ENCODE measurements around the gene PRKN.

DNA sequence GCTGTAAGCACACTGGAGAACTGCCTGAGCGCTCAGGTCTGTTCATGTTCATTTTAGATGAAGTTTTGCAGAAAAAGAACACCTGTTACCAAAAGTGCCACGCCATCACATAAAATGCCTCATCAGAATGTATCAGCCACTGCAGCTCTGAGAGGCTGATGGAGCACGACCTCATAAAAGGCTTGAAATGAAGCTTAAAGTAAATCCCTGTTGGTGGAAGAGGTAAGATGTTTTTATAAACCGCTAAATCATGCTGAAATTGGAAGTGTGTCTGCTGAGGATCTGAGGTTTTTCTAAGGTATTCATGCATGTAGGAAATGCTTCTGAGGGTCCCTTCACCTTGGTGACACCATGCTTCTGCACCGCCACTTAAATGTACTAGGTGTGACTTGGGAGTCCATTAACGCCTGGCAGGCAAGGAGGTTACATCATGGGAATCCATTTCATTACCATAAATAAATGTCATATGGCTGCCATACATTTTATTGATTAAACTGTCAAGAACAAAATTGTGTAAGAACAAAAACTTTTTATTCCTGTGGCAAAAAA is 1090.6 kb downstream of the PRKN start:
- TF ChIP-seq, protein P1, sequence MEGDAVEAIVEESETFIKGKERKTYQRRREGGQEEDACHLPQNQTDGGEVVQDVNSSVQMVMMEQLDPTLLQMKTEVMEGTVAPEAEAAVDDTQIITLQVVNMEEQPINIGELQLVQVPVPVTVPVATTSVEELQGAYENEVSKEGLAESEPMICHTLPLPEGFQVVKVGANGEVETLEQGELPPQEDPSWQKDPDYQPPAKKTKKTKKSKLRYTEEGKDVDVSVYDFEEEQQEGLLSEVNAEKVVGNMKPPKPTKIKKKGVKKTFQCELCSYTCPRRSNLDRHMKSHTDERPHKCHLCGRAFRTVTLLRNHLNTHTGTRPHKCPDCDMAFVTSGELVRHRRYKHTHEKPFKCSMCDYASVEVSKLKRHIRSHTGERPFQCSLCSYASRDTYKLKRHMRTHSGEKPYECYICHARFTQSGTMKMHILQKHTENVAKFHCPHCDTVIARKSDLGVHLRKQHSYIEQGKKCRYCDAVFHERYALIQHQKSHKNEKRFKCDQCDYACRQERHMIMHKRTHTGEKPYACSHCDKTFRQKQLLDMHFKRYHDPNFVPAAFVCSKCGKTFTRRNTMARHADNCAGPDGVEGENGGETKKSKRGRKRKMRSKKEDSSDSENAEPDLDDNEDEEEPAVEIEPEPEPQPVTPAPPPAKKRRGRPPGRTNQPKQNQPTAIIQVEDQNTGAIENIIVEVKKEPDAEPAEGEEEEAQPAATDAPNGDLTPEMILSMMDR (conservative IDR thresholded peaks at IDR 0.05; ENCODE audit: low read depth, low read length), result no peak
- no peak for TF ChIP-seq EZH2 (IDR thresholded peaks at IDR 0.05; ENCODE audit: borderline replicate concordance, low read depth, low read length, poor library complexity, severe bottlenecking)

Data from A673 (cell line).